Effector memory CD4-positive, alpha-beta T cell (primary cell): ENCODE measurements around the gene FLAD1.

Experiments used
- DNase-seq, 3 donors: peaks; one replicate each; pipeline ENCODE4 v3.0.0-alpha.2; 2020
- H3K27ac ChIP-seq: 2 replicates; pipeline ENCODE4 v1.7.0; 2013; ENCODE audit warnings: mild to moderate bottlenecking, low read length, moderate library complexity; ENCODE audit not compliant: insufficient read depth, poor library complexity, severe bottlenecking
- H3K27me3 ChIP-seq: replicated peaks from 2 replicates; pipeline ENCODE4 v1.7.0; 2013; ENCODE audit warnings: mild to moderate bottlenecking, low read length; ENCODE audit not compliant: insufficient read depth, control insufficient read depth, poor library complexity, severe bottlenecking
- H3K36me3 ChIP-seq: 2 replicates; pipeline ENCODE4 v1.7.0; 2013; ENCODE audit warnings: mild to moderate bottlenecking, low read length, moderate library complexity; ENCODE audit not compliant: control insufficient read depth, insufficient read depth
- H3K4me1 ChIP-seq: 2 replicates; pipeline ENCODE4 v1.7.0; 2013; ENCODE audit warnings: low read length, mild to moderate bottlenecking; ENCODE audit not compliant: control insufficient read depth, insufficient read depth, poor library complexity, severe bottlenecking
- H3K4me3 ChIP-seq: 2 replicates; pipeline ENCODE4 v1.7.0; 2013; ENCODE audit warnings: low read length, low read depth, mild to moderate bottlenecking; ENCODE audit not compliant: insufficient read depth, poor library complexity, severe bottlenecking
- H3K9me3 ChIP-seq: 2 replicates; pipeline ENCODE4 v1.7.0; 2013; ENCODE audit warnings: mild to moderate bottlenecking, low read length, moderate library complexity; ENCODE audit not compliant: control insufficient read depth

Gene FLAD1

DNA sequence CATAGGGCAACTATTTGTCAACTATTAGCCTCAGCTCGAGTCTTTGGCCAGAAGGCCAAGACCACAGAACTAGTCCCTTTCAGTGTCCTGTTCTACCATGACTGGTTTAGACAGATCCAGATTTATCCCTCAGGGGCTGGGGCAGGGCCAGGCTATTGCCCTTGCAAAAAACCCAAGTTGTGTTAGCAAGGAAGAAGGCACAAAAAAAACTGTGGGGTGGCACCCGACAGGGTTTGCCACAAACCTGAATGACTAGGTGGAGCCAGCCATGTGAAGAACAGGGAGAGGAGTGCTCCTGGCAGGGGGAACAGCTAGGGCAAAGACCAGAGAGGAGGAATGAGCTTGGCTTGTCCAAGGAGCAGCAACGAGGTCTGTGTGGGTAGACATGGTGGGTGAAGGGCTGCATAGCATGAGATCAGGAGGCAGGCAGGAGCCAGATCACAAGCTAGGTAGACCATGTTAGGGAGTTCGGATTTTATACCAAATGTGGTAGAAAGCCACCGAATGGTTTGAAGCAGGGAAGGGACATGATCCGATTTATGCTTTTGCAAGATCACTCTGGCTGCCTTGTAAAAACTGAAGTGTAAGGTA is 54.8 kb downstream of the FLAD1 start:
- no peak overlapping the region for H3K27ac ChIP-seq
- no peaks in the 10 kb centered on the region for H3K4me1 ChIP-seq
- no peak overlapping the region for H3K4me3 ChIP-seq
- no peaks in the 10 kb centered on the region for H3K27me3 ChIP-seq
- DNase-seq, result no peak
- no peaks in the 10 kb centered on the region for H3K36me3 ChIP-seq
- H3K9me3 ChIP-seq, result no peaks in the 10 kb centered on the region

DNA sequence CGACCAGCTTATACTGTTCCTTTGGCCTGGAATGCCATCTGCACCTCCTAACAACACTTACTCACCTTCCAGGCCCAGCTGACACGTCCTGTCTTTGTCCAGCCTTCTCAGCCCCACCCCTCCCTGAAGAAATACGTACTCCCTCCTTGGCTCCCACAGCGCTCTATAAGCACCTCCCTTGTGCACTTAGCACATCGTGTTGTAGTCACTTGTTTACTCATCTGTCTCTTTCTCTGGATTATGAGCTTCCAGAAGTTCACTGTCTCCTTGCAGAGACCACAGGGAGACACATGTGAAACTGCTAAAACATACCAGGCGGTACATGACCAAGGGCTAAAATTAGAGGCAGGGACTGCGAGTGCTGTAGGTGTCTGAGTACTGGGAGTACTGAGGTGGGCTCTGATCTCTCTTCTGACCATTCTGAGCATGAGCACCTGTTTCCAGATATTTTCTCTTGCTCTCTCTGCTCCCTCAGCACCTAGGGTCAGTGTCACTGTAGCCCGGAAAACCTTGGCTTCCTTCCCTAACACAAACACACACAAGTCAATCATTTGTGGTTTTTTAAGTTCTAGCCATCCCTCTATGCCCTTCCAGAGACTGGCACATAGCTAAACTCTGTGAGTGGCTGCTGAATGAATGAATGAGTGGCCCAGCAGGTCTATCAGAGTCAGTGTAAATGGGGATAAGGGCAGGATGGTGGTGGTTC is 55.6 kb downstream of the FLAD1 start:
- no peak for DNase-seq
- no peaks in the 10 kb centered on the region for H3K36me3 ChIP-seq
- H3K4me1 ChIP-seq, result no peaks in the 10 kb centered on the region
- H3K9me3 ChIP-seq, result no peaks in the 10 kb centered on the region
- H3K4me3 ChIP-seq, result no peak overlapping the region
- H3K27me3 ChIP-seq, result no peaks in the 10 kb centered on the region
- no peak overlapping the region for H3K27ac ChIP-seq

DNA sequence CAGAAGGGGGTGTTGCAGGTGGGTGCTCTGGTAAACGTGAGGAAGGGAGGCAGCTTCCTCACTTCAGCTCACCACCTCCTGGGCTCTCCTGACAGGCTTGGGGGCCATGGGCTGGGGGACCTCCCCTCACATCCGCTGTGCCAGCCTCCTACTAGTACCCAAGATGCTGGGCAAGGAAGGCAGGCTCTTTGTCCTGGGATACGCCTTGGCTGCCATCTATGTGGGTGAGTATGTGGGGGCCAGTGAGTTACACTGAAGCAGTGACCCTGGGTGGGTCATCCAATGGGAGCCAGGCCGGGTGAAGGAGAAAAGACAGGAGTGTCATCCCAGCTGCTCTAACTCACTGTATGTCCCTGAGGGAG is 56.1 kb downstream of the FLAD1 start:
- no peak for DNase-seq
- no peaks in the 10 kb centered on the region for H3K9me3 ChIP-seq
- H3K36me3 ChIP-seq, result no peaks in the 10 kb centered on the region
- H3K4me3 ChIP-seq, result no peak overlapping the region
- no peak overlapping the region for H3K27ac ChIP-seq
- H3K4me1 ChIP-seq, result no peaks in the 10 kb centered on the region
- no peaks in the 10 kb centered on the region for H3K27me3 ChIP-seq

GRCh38 chr1:155040358-155041093 is 57.4 kb downstream of the FLAD1 start:
- H3K27me3 ChIP-seq, result no peaks in the 10 kb centered on the region
- H3K9me3 ChIP-seq, result no peaks in the 10 kb centered on the region
- no peaks in the 10 kb centered on the region for H3K4me1 ChIP-seq
- H3K4me3 ChIP-seq, result no peak overlapping the region
- DNase-seq, result no peak
- H3K36me3 ChIP-seq, result no peaks in the 10 kb centered on the region
- H3K27ac ChIP-seq, result no peak overlapping the region
